Measurements from ENCODE around the gene OR52K2.

OR52K2 gene

GRCh38 chr11:4464216-4465159 lies 15.4 kb downstream of the OR52K2 start:
- TF ChIP-seq, protein P1, sequence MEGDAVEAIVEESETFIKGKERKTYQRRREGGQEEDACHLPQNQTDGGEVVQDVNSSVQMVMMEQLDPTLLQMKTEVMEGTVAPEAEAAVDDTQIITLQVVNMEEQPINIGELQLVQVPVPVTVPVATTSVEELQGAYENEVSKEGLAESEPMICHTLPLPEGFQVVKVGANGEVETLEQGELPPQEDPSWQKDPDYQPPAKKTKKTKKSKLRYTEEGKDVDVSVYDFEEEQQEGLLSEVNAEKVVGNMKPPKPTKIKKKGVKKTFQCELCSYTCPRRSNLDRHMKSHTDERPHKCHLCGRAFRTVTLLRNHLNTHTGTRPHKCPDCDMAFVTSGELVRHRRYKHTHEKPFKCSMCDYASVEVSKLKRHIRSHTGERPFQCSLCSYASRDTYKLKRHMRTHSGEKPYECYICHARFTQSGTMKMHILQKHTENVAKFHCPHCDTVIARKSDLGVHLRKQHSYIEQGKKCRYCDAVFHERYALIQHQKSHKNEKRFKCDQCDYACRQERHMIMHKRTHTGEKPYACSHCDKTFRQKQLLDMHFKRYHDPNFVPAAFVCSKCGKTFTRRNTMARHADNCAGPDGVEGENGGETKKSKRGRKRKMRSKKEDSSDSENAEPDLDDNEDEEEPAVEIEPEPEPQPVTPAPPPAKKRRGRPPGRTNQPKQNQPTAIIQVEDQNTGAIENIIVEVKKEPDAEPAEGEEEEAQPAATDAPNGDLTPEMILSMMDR (conservative IDR thresholded peaks at IDR 0.05) = no peak
- no peak overlapping the region for H3K27ac ChIP-seq

GRCh38 chr11:4465407-4465806 lies 16.3 kb downstream of the OR52K2 start:
- H3K27ac ChIP-seq = no peak overlapping the region
- TF ChIP-seq, protein P1 (conservative IDR thresholded peaks at IDR 0.05) = no peak

DNA sequence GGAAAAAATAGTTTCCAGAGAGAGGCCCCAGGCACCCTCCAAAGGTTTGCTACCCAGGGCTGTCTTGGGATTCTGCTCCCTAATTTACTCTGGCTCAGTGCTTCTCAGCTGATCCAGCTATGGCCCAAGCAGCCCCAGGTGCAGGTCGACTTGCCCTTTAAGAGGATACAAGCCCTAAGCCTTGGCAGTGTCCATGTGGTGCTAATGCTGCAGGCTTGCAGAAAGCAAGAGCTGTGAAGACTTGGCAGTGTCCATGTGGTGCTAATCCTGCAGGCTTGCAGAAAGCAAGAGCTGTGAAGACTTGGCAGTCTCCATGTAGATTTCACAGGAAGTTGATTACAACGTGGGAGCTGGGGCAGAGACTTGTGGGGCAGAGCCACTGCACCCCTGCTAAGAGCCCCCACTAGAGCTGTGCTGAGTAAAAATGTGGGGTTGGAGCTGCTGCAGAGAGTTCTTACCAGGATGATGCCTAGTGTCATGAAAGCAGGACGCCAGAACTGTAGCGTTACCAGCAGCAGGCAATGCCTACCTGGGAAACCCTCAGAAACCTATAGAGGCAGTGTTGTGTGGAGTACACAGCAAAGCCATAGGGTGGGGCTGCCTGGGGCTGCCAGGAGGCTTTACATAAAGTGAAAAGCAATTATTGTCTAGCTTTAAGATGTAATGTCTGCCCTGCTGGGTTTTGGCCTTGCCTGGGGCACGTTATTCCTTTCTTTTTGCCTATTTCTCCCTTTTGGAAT lies 17.2 kb downstream of the OR52K2 start:
- TF ChIP-seq, protein P1 (conservative IDR thresholded peaks at IDR 0.05) = no peak
- no peak overlapping the region for H3K27ac ChIP-seq

GRCh38 chr11:4466871-4467442 lies 17.9 kb downstream of the OR52K2 start:
- H3K27ac ChIP-seq = no peak overlapping the region
- TF ChIP-seq, protein P1 (conservative IDR thresholded peaks at IDR 0.05) = no peak

DNA sequence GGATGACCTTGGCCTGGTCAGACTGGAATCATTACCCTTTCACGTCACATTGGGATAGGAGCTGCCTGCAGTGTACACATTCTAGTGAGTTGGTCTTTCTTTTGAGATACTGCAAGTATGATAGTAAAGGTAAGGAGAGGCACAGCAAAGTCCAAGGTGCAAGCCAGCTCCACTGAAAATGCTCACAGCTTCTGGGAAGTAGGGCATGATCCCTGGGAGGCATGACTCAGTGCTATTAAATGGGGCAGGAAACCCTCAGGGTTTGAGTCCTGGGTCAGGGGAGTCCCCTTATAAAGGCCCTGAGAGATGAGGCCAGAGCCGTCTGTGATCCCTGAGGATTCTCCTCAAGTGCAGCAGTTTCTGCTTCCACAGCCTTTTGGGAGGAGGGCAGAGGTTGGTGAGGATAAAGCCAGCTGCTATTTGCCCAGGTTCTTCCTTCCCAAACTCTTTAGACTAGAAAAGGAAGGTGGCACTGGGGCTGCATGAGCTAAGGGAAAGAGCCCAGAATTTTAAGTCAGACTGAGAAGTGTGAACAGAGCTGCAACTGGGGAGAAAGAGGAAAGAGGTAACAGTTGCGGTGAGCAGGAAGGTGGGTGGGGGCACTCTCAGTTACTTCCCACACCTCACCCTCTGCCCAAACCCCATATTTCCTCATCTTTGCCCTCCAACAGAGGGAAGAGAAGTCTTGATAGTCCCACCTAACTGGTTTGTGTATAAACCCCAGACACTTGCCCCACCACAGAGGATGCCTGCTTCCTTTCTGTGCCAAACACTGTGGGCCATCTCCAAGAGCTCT lies 18.9 kb downstream of the OR52K2 start:
- TF ChIP-seq, protein P1 (conservative IDR thresholded peaks at IDR 0.05) = no peak
- H3K27ac ChIP-seq = no peak overlapping the region

DNA sequence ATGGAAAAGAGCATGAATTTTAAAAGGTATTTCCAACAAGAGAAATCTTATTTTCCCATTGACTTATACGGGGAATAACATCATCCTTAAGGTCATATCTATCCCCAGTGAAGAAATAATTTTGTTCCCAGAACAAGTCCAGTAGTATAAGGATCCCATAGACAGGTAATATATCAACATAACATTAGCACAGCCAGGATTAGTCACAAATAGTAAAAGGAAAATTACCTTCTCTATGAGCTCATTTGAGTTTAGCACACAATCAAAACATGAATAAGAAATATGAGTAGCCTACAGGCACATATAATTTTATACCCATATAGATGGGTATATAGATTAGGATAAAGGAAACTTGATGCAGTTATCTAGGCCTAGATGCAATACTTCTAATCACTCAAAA lies 30.5 kb downstream of the OR52K2 start:
- TF ChIP-seq, protein P1 (conservative IDR thresholded peaks at IDR 0.05) = no peak
- H3K27ac ChIP-seq = no peak overlapping the region
